Measurements from ENCODE around the gene MEG3.

Gene MEG3

GRCh38 chr14:100881211-100882025 is 55.5 kb downstream of the MEG3 start:
- no peak for DNase-seq (ENCODE audit: low spot score)

- no peak for DNase-seq (ENCODE audit: low spot score)
Observed at GRCh38 chr14:100882026-100882967, 56.4 kb downstream of the MEG3 start.

- no peak for DNase-seq (ENCODE audit: low spot score)
Observed at GRCh38 chr14:100882991-100883788, 57.3 kb downstream of the MEG3 start.

GRCh38 chr14:100883789-100884101 is 57.8 kb downstream of the MEG3 start:
- no peak for DNase-seq (ENCODE audit: low spot score)

GRCh38 chr14:100884456-100884855 is 58.5 kb downstream of the MEG3 start:
- DNase-seq (ENCODE audit: low spot score), result no peak

- DNase-seq (ENCODE audit: low spot score), result peak; percentile 47
Observed at GRCh38 chr14:100885196-100885595, 59.3 kb downstream of the MEG3 start.

- DNase-seq (ENCODE audit: low spot score), result no peak
Observed at GRCh38 chr14:100885617-100886016, 59.7 kb downstream of the MEG3 start.

GRCh38 chr14:100887728-100888335 is 61.9 kb downstream of the MEG3 start:
- no peak for DNase-seq (ENCODE audit: low spot score)

- no peak for DNase-seq (ENCODE audit: low spot score)
Observed at GRCh38 chr14:100888789-100889315, 62.9 kb downstream of the MEG3 start.

- no peak for DNase-seq (ENCODE audit: low spot score)
Observed at GRCh38 chr14:100889641-100890040, 63.7 kb downstream of the MEG3 start.

GRCh38 chr14:100890061-100890850 is 64.3 kb downstream of the MEG3 start:
- no peak for DNase-seq (ENCODE audit: low spot score)

GRCh38 chr14:100891051-100891450 is 65.1 kb downstream of the MEG3 start:
- no peak for DNase-seq (ENCODE audit: low spot score)

GRCh38 chr14:100891501-100892445 is 65.9 kb downstream of the MEG3 start:
- no peak for DNase-seq (ENCODE audit: low spot score)

GRCh38 chr14:100892496-100893227 is 66.7 kb downstream of the MEG3 start:
- no peak for DNase-seq (ENCODE audit: low spot score)

- no peak for DNase-seq (ENCODE audit: low spot score)
Observed at GRCh38 chr14:100893228-100893601, 67.3 kb downstream of the MEG3 start.

- no peak for DNase-seq (ENCODE audit: low spot score)
Observed at GRCh38 chr14:100893760-100894159, 67.8 kb downstream of the MEG3 start.

GRCh38 chr14:100894416-100894815 is 68.5 kb downstream of the MEG3 start:
- DNase-seq (ENCODE audit: low spot score), result no peak

GRCh38 chr14:100895411-100895810 is 69.5 kb downstream of the MEG3 start:
- DNase-seq (ENCODE audit: low spot score), result no peak

Measured in cerebellar cortex (tissue), 1 donor.